ENCODE data around the gene SBNO2.
"Not testable (repeated sequence)": the region's sequence is repeated elsewhere in the genome, so short reads cannot be mapped to it uniquely, and the experiment has no call there.

SBNO2 gene

DNA sequence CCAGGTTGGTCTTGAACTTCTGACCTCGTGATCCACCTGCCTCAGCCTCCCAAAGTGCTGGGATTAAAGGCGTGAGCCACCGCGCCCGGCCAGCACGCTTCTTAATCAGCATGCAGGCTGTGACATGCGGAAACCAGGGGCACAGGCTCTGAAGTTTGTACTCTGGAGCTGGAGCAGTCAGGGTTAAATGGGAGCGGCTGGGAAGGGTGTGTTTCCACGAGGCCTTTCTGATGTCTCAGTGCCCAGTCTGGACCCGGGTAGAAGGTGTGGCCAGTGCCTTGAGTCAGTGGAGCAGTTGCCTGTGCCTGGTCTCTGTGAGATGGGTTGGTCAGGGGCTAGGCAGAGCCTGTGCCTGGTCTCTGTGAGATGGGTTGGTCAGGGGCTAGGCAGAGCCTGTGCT lies 34.8 kb upstream of the SBNO2 start:
- not testable (repeated sequence) for DNase-seq

DNA sequence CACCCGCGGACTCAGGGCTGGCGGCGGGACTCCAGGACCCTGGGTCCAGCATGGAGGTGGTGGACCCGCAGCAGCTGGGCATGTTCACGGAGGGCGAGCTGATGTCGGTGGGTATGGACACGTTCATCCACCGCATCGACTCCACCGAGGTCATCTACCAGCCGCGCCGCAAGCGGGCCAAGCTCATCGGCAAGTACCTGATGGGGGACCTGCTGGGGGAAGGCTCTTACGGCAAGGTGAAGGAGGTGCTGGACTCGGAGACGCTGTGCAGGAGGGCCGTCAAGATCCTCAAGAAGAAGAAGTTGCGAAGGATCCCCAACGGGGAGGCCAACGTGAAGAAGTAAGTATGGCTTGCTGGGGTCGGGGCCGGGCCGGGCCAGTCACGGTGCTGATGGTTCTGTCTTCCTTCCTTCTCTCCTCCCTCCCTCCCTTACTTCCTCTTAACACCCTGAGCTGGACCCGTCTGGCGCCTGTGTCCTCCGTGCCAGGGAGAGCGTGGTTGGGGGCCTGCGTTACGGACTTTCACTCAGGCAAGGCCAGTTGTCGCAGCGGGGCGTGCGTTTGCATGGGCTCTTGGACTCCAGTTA lies 32.9 kb upstream of the SBNO2 start:
- DNase-seq = peak; percentile 23

DNA sequence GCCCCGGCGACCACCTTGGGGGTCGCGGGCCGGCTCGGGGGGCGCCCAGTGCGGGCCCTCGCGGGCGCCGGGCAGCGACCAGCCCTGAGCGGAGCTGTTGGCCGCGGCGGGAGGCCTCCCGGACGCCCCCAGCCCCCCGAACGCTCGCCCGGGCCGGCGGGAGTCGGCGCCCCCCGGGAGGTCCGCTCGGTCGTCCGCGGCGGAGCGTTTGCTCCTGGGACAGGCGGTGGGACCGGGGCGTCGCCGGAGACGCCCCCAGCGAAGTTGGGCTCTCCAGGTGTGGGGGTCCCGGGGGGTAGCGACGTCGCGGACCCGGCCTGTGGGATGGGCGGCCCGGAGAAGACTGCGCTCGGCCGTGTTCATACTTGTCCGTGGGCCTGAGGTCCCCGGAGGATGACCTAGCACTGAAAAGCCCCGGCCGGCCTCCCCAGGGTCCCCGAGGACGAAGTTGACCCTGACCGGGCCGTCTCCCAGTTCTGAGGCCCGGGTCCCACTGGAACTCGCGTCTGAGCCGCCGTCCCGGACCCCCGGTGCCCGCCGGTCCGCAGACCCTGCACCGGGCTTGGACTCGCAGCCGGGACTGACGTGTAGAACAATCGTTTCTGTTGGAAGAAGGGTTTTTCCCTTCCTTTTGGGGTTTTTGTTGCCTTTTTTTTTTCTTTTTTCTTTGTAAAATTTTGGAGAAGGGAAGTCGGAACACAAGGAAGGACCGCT lies 32.2 kb upstream of the SBNO2 start:
- DNase-seq = no peak

DNA sequence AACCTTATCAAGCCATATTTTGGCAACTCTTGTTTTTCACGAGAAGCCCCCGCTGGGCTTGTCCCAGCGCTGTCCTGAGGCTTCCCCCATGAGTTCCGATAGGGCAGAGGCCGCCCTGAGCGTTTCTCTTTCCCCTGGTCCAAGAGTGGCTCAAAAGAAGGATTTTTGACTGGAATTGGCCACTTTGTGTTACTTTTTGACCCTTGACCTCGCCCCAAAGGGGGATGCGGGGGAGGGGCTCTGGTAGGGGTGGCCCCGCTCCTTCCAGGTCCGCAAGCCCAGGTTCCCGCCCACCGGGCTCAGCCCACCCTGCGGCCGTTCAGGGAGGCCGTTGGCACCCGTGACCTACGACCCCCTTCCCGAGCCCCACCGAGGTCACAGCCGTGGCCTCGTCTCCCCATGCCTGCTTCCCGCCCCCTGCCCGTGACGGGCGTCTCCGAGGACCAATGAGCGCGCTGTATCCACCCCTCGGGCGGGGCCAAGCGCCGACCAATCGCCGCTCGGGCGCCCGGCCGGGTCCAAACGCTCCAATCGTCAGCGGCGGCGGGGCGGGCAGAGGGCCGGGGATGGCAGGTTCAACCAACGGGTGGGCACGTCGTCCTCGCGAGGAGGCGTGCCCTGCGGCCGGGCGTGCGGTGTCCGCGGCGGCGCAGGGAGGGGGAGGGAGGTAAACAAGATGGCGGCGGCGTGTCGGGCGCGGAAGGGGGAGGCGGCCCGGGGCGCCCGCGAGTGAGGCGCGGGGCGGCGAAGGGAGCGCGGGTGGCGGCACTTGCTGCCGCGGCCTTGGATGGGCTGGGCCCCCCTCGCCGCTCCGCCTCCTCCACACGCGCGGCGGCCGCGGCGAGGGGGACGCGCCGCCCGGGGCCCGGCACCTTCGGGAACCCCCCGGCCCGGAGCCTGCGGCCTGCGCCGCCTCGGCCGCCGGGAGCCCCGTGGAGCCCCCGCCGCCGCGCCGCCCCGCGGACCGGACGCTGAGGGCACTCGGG lies 31.3 kb upstream of the SBNO2 start, which contains the start of gene STK11:
TSS of gene STK11 (plus strand) at position 665 of the 986 bp plus-strand sequence. CDS start 1,136 bp downstream, outside the sequence.
- DNase-seq = peak; percentile 99

DNA sequence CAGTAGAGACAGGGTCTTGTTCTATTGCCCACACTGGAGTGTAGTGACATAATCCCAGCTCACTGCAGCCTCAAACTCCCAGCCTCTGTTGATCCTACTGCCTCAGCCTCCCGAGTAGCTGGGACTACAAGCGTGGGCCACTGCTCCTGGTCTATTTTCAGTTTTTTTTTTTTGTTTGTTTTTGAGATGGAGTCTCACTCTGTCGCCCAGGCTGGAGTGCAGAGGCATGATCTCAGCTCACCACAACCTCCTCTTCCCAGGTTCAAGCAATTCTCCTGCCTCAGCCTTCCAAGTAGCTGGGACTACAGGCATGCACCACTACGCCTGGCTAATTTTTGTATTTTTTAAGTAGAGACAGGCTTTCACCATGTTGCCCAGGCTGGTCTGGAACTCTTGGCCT lies 26.5 kb upstream of the SBNO2 start:
- DNase-seq = not testable (repeated sequence)

DNA sequence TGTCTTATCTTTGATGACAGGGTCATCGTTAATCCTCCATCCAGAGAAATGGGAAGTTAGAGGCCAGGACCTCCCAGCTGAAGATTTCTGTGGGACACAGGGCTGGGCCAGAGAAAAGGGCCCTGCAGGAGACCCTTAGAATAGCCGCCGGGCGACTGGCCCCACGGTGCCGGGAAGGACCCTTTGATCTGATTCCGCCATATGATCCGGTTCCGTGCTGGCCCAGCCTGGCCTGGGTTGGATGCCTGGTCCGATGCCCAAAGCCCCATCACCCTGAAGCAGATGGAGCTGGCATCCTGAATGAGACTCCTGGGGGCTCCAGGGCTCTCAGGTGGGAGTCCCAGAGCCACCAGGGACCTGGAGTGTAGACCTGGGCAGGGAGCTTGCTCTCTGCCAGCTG lies 25.5 kb upstream of the SBNO2 start:
- DNase-seq = no peak

DNA sequence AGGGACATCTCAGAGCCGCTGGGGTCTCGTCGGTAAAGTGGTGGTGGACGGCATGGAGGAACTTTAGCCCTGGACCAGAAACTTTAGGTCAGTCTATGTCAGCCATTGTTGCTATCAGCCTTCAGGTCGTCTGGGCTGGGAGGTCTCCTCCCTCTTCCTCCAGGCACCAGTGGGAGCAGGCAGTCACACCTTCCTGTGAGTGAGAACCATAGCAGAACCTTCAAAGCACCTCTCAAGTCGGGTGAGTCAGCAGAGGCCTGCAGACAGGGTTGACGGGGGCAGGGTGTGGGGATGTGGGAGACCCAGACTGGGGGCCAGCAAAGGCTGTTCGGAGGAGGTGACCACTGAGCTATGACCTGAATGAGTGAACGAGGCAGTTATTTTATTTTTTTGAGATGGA lies 15.4 kb upstream of the SBNO2 start:
- DNase-seq = peak; percentile 67

DNA sequence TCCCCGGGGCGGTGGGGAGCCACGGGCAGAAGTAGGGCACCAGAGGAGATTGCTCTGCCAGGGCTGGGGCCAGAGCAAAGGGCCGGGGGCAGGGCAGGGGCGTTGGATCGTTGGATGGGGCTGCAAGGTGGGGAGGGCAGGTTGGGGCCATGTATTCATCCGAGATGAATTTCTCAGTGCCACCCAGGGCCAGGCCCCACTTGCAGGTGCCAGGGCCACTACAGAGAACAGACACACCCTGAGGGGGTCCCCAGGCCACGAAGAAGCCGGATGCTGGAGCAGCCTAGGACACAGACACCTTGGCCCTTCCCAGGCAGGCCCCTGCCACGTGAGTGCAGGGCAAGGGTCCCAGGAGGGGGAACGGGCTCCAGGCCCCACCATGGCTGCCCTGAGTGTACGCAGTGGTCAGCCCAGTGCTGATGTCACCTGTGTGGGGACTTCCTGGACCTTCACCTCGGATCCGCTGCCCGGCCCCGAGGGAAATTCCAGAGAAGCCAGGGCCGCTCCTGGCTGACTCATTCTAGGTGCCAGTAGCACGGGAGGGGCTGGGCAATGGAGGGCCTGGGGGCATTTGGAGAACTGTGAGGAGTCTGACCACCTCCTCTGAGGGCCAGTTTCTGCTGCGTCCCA lies 9.6 kb upstream of the SBNO2 start:
- DNase-seq = no peak

DNA sequence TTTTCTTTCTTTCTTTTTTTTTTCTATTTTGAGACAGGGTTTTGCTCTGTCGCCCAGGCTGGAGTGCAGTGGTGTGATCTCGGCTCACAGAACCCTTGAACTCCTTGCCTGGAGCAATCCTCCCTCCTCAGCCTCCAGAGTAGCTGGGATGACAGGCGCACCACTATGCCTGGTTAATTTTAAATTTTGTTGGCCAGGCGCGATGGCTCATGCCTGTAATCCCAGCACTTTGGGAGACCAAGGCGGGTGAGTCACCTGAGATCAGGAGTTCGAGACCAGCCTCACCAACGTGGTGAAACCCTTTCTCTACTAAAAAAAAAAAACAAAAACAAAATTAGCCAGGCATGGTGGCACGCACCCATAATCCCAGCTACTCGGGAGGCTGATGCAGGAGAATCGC lies 8.7 kb upstream of the SBNO2 start:
- DNase-seq = no peak

DNA sequence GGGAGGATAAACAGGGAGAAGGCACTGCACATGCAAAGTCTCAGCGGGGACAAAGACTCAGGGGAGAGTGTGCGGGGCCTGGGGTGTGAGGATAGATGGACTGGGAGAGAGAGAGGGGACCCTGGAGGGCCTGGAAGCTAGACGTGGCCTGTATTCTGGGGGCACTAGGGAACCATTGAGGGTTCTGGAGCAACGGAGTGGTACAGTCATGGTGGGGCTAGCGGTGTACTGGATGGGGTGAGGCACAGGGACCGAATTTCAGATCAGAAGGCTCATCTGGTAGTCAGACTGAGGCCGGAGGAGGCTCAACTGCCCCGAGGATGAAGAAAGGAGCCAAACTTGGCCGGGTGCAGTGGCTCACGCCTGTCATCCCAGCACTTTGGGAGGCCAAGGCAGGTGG lies 8.0 kb upstream of the SBNO2 start:
- no peak for DNase-seq

DNA sequence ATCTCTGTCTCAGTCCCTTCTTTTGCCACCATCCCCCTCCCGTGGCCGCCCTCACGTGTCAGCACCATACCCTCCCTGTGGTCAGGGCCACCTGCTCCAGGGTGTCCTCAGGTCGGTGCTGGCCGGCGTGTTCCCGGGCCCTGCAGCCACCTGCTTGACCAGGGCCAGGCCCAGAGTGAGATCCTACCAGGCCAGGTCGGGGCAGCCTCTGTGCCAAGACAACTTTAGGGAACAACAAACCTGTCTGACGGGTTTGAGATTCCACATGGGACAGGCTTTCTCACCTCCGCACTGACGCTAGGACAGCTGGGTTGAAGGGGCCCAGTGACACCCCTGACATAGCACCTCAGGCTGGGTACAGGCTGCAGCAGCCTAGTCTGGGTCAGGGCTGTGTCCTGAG lies 7.5 kb upstream of the SBNO2 start:
- no peak for DNase-seq

DNA sequence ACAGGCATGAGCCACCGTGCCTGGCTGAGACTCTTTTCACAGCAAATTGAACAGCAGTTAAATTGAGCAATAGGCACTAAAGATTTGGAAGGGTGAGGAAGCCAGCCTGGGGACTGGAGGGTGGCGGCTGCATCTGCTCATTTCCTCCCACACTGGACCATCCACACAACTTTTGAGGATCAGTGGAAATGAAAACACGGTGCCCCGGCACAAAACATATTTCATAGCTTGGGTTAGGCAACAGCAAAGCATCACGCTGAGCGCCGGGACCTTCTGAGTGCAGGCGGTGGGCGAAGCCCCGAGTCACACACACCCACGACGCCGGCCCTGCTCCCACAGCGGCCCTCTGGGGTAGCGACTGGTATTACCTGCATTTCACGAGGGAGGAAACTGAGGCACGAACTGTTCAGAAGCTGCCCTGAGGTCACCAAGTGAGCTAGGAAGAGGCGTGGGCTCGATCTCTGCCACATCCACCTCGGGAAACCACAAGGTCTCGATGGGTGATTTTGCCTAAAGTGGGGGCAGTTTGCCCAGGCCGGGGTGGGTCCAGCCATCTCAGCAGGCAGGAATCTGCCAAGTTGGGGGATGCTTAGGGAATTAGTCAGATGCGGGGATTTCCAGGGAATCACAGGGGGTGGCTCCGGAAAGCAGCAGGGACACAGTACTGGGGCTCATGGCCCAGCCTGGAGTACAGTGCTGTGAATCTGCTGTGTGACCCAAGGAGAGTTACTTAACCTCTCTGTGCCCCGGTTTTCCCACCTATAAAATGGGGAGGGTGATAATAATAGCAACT lies 3.5 kb upstream of the SBNO2 start:
- DNase-seq = no peak

DNA sequence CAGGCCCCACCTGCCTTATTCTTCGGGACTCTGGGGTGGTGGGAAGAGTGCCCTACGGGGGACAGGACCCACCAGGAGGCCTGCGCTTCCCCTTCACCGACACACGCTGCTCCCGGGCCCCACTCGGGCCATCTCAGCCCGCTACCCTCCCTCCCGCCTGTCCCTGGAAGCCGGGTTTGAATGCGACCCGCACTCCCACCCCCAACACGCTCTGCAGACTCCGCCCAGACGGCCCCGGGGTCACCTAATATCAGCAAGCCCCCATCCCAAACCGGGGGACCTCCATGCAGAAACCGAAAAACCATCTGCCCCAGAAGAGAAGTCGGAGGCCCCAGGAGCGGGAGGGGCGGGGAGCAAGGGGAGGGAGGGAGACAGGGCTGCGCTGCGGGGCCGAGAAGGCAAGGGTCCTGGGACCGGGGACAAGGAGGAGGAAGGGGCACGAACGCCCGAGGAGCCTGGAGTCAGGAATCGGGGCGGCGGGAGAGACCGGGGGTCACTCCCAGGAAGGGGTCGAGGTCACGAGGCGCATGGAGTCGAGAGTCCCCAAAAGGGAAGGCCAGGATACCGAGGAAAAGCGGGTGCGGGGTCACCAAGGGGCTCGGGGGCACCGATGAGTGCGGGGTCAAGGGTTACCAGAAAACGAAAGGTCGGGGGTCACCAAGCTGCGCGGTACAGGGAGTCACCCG lies 766 bp downstream of the SBNO2 start:
- DNase-seq = no peak

DNA sequence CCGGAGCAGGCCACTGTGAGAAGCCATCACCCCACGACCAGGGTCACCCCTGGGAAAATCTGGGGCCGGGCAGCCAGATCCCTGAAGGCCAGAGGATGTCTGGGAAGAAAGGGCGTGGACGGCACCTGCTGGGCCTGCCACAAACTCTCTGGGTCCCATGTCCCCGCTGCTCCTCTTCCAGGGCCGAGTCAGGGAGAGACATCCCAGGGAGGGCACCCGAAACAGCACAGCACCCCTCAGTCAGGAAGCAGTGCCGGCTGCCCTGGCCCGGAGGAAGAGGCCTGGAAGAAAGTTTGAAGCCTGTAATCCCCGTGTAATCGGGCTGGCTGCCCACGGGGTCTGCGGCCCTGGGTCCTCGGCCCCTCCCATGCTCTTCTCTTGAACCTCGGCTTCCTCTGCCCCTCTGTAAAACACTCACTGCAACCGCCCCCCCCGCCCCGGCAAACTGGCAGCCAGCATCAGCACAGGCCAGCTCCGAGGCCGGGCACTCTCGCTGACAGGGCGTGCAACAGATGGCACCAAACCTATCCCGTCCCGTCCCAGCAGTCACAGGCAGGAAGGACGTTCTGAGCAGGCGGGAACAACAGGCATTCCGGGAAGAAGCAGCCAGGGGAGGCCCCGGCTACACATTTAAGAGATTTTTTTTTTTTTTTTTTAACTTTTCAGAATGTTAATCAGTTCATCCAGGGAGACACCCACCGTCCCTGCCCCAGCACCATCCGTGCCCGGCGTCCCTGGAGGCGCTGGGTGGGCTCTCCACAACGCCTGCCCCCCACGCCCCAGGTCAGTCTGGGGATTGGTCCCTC lies 1.5 kb downstream of the SBNO2 start:
- no peak for DNase-seq

DNA sequence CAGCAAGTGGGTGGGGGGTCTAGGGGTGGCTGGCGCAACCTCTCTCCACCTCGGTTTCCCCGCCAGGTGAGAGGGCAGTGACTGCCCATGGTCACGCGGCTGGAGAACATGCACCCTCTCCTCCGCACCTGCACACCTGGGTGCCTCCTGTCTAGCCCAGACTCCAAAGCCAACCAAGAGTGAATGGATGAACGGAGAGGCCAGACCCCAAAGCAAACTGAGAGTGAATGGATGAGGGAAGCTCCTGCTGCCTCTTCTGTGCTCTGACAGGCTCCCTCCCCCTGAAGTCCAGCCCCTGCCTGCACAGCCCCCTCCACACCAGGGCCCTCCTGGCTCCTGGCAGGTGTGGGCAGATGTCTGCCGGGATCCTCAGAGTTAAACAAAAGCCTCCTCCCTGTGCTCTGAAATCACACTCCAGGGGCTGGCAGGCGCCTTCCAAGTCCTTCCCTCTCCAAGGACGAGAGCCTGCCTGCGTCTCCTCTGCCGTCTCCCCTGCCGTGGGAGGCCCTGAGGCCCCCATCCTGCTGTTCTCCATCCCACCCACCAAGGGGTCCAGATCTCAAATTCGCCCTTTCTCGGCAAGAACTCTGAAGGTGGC lies 2.2 kb downstream of the SBNO2 start:
- no peak for DNase-seq

DNA sequence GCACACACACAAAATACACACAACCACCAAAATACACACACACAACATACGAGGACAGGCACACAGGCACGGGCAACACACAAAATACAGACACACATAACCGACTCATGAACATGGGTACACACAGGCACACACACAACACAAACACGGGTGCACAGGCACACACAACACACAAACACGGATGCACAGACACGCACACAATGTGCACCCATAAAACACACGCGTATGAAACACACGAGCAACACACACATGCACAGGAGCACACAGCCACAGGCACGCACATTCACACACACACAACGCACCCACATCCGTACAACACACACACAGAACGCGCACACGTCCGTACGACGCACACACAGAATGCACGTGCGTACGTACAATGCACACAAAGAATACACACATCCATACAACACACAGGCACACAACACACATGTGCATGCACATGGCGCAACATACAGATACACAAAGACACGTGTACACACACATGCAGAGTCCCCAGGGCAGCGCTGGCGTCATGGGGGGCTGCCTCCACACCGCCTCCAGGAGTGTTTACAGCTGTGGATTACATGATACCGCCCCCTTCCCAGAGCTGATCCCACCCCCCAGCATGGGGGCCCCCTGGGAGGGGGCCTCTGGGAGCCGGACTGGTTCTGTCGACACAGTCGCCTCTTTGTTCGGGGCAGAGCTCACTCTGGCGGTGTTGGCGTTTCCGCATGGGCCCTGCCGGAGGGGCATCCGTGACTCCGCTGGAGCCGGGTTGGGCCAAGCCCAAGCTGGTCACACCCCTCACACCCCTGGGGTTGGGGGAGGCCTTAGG lies 2.9 kb downstream of the SBNO2 start:
- no peak for DNase-seq

DNA sequence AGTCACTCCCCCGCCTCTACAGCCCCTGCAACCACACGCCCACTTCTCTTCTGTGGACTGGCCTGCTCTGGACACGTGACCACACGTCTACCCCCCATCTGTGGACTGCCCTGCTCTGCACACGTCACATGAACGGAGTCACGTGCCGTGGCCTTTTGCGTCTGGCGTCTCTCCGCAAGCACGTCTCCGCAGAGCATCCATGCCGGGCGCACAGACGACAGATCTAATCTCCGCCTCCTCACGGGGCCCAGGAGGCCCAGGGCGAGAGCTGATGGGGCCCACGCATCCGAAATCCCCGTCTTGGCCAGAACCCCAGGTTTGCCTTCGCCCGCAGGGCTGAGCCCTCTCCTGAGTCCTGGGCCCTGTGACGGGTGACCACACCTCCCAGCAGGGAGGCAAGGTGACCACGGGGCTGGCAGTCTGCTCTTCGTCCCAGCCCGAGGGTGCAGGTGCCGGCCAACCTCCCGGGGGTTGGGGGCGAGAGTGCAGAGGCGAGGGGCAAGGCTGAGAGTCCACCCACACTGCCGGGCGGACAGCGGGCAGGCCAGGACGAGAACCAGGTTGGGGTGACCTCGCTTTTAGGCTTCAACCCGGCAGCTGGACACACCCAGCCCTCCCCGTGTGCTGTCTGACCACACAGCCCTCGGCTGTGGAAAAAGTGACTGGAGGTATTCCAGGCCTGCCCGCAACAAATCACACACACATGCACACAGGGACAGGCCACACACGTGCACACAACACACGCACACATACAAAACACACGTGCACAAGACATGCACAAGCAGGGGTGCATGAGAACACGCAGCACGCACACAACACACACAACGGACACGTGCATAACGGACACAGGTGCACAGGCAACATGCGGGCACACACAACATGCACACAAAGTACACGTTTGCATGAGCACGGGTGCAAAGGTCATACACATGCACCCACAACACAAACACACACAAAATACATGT lies 3.9 kb downstream of the SBNO2 start:
- no peak for DNase-seq

DNA sequence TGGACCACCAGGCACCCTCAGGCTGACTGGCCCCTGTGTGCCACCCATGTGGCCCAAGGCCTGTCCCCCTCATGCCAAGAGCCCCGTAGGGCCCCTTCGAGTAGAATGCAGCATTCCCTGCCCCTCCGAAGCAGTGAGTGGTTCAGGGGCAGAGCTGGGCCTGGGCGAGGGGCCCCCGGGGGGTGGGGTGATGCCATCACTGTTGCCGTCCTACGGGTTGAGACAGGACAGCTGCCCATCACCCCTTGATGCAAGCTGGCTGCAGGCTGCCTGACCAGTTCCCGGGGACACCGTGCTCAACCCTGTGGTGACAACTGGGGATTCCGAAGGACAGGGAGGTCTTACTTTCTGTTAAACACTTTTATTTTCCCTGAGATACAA lies 4.7 kb downstream of the SBNO2 start:
- DNase-seq = no peak
